Stimulated activated naive CD8-positive, alpha-beta T cell treated with anti-CD3 and anti-CD28 coated beads, Interleukin-15, Interleukin-2, amounts not matched to agents 100 ng/mL and 50 ng/mL, for 24 hours (primary cell): ENCODE data around the gene FES.
"Not testable (repeated sequence)": the region's sequence is repeated elsewhere in the genome, so short reads cannot be mapped to it uniquely, and the experiment has no call there.

Experiments
- H3K27ac Mint-ChIP-seq: one replicate; pipeline ENCODE4 v1.8.0; 2021; ENCODE audit warnings: mild to moderate bottlenecking, mixed read lengths
- H3K27me3 Mint-ChIP-seq: one replicate; pipeline ENCODE4 v1.8.0; 2021; ENCODE audit warnings: mixed read lengths
- H3K36me3 Mint-ChIP-seq: one replicate; pipeline ENCODE4 v1.8.0; 2021; ENCODE audit warnings: low read depth, mixed read lengths
- H3K4me1 Mint-ChIP-seq: one replicate; pipeline ENCODE4 v1.8.0; 2021; ENCODE audit warnings: low read depth, mixed read lengths
- H3K4me3 Mint-ChIP-seq: one replicate; pipeline ENCODE4 v1.8.0; 2021; ENCODE audit warnings: mild to moderate bottlenecking, mixed read lengths
- H3K9me3 Mint-ChIP-seq: one replicate; pipeline ENCODE4 v1.8.0; 2021; ENCODE audit warnings: mixed read lengths

Gene FES

DNA sequence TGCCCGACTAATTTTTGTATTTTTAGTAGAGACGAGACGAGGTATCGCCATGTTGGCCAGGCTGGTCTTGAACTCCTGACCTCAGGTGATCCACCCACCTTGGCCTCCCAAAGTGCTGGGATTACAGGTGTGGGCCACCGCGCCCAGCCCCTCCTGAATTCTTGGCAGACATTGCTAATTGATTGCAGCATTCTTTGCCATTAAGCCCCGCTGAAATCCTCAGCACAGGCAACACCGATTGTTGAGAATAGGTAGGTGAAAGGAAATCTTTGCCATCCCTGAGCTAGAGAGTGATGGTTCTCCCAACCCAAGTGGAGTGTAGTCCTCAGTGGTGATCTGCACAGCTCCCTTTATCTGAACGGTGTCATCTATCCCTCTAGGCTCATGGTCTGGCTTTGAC lies 20.4 kb downstream of the FES start:
- Mint-ChIP-seq H3K4me1 (peaks cover 23% of the 10 kb centered on the region), H3K36me3 (peaks cover 45% of the 10 kb centered on the region)

DNA sequence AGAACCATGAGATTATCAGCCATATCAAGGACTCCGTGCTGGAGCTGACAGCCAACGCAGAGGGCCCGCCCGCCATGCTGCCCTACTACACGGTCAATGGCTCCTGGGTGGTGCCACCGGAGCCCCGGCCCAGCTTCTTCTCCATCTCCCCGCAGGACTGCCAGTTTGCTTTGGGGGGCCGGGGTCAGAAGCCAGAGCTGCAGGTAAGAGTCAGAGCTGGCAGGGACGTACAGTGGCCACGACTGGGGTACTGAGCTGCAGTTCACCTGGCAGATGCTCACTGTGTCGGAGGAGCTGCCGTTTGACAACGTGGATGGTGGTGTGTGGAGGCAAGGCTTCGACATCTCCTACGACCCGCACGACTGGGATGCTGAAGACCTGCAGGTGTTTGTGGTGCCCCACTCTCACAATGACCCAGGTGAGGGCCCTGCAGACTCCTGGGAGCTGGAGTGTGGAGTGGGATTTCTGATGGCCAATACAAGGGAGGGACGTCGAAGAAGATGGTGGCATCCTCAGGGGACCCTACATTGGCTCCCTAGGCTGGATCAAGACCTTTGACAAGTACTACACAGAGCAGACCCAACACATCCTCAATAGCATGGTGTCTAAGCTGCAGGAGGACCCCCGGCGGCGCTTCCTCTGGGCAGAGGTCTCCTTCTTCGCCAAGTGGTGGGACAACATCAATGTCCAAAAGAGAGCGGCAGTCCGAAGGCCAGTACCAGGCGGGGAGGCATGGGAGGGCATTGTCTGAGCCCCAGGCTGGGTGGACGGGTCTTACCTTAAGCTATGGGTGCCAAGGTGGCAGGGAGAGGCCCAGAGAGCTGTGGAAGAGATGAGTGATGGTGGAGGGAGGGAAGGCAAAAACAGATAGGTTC lies 21.2 kb downstream of the FES start:
- Mint-ChIP-seq H3K4me1 (peaks cover 20% of the 10 kb centered on the region), H3K27me3 (no peaks in the 10 kb centered on the region), H3K9me3 (no peaks in the 10 kb centered on the region), H3K4me3 (no peak overlapping the region), H3K27ac (no peak overlapping the region), H3K36me3 (peaks cover 51% of the 10 kb centered on the region)

More for the DNA sequence above, 20.4 kb downstream of the FES start:
- Mint-ChIP-seq H3K27ac (no peak overlapping the region), H3K27me3 (no peaks in the 10 kb centered on the region), H3K4me3 (no peak overlapping the region), H3K9me3 (no peaks in the 10 kb centered on the region)

DNA sequence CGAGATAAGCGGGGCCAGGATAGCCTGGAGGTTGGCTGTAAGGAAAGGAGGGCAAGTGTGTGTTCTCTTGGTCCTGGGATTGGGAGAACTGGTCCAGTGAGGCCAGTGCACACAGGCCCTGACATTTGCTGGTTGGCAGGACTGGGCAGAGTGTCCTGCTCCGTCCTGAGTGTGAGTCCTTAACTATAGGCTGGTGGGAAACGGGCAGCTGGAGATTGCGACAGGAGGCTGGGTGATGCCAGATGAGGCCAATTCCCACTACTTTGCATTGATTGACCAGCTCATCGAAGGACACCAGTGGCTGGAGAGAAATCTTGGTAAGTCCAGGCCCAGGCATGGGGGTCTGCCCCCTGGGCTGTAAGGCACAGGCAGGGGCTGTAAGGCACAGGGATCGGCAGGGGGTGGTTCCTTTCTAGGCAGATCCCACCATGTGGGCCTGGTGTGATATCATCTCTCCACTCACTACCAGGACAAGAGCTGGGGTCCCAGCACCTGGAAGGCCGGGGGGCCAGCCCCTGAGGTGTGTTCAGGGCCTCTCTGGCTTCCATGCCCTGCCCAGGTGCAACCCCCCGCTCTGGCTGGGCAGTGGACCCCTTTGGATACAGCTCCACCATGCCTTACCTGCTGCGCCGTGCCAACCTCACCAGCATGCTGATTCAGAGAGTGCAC lies 22.0 kb downstream of the FES start:
- Mint-ChIP-seq H3K36me3 (peaks cover 59% of the 10 kb centered on the region), H3K4me1 (peaks cover 17% of the 10 kb centered on the region), H3K27me3 (no peaks in the 10 kb centered on the region), H3K4me3 (no peak overlapping the region), H3K9me3 (no peaks in the 10 kb centered on the region), H3K27ac (no peak overlapping the region)

DNA sequence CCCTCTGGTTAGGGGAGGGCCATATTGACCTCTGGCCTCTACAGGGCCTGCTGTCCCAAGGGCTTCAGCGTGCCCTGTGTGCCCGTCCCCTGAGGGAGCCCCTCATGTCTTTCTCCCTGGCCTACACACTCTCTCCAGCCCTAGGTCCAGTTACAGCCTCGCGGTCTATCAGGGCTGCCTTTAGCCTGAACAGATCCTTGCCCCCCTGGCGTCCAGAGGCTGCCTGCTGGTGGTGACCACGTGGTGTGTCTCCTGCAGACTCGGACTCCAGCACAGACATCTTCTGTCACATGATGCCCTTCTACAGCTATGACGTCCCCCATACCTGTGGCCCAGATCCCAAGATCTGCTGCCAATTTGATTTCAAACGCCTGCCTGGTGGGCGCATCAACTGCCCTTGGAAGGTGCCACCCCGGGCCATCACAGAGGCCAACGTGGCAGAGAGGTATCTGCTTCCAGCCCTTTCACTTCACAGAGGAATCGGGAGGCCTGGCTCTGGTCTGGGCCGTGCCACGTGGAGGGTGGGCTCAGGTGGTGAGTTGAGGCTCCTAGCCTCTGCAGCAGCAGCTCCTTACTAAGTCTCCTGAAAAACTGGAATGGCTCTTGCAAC lies 22.9 kb downstream of the FES start:
- no peaks in the 10 kb centered on the region for H3K9me3 Mint-ChIP-seq
- peaks cover 9% of the 10 kb centered on the region for H3K4me1 Mint-ChIP-seq
- no peak overlapping the region for H3K27ac Mint-ChIP-seq
- H3K36me3 Mint-ChIP-seq, result peaks cover 64% of the 10 kb centered on the region
- H3K27me3 Mint-ChIP-seq, result no peaks in the 10 kb centered on the region
- no peak overlapping the region for H3K4me3 Mint-ChIP-seq

DNA sequence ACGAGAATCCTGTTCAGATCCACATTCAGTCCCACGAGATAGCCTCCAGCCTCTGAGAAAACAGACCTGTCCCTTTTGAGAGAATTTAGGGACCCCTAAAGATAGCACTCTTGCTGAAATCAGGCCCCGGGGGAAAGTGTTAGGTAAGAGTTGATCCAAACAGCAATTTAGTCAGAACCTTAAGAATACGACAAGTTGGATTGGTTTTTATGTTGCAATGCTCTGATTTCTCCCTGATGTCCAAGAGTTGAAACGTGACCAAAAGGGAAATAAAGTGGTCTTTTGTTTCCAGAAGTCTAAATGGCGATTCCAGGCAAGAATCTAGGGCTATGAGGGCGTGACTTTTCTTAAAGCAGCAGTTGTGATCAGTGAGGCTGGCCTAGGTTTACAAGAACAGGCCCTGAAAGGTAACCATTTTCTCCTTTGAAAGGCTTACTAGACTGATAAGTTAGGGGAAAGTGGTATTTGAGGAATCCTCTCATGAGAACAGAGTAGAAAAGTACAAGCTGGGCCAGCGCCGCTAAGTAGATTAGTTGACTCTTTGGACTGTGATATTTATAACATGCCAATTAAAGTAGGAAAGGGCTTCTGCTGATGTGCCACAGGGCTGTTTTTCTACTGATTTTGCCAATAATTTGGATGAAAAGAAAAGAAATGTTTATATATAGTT lies 23.7 kb downstream of the FES start:
- Mint-ChIP-seq H3K9me3 (no peaks in the 10 kb centered on the region), H3K27me3 (no peaks in the 10 kb centered on the region), H3K4me1 (peaks cover 8% of the 10 kb centered on the region), H3K4me3 (no peak overlapping the region), H3K27ac (no peak overlapping the region), H3K36me3 (peaks cover 67% of the 10 kb centered on the region)

DNA sequence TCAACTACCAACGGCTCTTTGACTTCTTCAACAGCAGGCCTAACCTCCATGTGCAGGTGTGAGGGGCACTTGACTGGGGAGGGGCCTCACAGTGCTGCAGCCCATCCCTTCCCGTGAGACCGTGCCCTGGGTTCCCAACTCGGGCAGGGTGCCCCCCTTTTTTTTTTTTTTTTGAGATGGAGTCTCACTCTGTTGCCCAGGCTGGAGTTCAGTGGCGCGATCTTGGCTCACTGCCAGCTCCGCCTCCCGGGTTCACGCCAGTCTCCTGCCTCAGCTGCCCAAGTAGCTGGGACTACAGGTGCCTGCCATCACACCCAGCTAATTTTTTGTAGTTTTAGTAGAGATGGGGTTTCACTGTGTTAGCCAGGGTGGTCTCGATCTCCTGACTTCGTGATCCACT lies 25.1 kb downstream of the FES start:
- peaks cover 81% of the 10 kb centered on the region for H3K36me3 Mint-ChIP-seq
- not testable (repeated sequence) for H3K27ac Mint-ChIP-seq, H3K9me3 Mint-ChIP-seq, H3K4me1 Mint-ChIP-seq, H3K4me3 Mint-ChIP-seq, H3K27me3 Mint-ChIP-seq

DNA sequence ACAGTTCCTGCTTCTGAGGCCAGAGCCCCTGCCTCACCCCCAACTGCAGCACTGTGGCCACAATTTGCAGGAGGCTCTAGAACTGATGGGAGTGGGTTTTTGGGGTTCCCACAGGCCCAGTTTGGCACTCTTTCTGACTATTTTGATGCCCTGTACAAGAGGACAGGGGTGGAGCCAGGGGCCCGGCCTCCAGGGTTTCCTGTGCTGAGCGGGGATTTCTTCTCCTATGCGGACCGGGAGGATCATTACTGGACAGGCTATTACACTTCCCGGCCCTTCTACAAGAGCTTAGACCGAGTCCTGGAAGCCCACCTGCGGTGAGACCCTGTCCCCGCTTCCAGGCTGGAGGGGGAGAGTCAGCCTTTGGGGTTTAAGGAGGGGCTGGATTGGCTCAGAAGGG lies 25.7 kb downstream of the FES start:
- H3K9me3 Mint-ChIP-seq, result no peaks in the 10 kb centered on the region
- no peak overlapping the region for H3K27ac Mint-ChIP-seq
- H3K4me3 Mint-ChIP-seq, result no peak overlapping the region
- peaks cover 79% of the 10 kb centered on the region for H3K36me3 Mint-ChIP-seq
- H3K27me3 Mint-ChIP-seq, result no peaks in the 10 kb centered on the region
- H3K4me1 Mint-ChIP-seq, result no peaks in the 10 kb centered on the region

DNA sequence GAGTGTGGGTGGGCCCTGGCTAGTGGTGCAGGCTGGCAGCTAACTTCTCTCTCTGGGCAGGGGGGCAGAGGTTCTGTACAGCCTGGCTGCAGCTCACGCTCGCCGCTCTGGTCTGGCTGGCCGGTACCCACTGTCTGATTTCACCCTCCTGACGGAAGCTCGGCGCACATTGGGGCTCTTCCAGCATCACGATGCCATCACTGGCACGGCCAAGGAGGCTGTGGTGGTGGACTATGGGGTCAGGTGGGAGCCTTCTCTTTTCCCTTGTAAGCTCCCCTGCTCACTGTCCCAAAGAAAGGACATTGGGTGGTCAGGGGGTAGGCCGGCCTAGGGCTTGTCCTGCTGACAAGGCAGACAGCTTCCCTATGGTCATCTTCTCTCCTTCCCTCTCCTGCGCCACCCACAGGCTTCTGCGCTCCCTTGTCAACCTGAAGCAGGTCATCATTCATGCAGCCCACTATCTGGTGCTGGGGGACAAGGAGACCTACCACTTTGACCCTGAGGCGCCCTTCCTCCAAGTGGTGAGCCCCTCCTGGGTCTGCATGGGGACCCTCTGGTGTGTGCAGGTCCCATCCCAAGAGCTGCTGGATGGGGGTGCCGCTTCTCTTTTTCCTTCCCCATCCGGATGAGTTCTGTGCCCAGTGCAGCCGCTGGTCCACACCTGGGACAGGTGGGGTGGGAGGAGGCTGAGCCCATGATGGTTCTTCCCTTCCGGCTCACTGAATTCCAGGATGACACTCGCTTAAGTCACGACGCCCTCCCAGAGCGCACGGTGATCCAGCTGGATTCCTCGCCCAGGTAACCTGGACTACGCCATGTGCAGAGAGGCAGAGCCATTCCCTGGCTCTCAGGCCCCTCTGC lies 26.4 kb downstream of the FES start:
- Mint-ChIP-seq H3K27me3 (no peaks in the 10 kb centered on the region), H3K27ac (no peak overlapping the region), H3K4me3 (no peak overlapping the region), H3K4me1 (no peaks in the 10 kb centered on the region), H3K36me3 (peaks cover 79% of the 10 kb centered on the region), H3K9me3 (no peaks in the 10 kb centered on the region)

DNA sequence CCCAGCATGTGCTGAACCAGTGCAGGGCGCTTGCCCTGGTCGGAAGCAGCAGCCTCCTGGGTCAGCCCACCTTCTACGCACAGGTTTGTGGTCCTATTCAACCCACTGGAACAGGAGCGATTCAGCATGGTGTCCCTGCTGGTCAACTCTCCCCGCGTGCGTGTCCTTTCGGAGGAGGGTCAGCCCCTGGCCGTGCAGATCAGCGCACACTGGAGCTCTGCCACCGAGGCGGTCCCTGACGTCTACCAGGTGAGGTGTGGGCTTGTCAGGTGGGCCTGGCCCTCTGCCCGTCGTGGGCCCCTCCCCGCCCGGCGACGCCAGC lies 27.0 kb downstream of the FES start:
- Mint-ChIP-seq H3K9me3 (no peaks in the 10 kb centered on the region), H3K27ac (no peak overlapping the region), H3K36me3 (peaks cover 79% of the 10 kb centered on the region), H3K27me3 (no peaks in the 10 kb centered on the region), H3K4me1 (no peaks in the 10 kb centered on the region), H3K4me3 (no peak overlapping the region)

DNA sequence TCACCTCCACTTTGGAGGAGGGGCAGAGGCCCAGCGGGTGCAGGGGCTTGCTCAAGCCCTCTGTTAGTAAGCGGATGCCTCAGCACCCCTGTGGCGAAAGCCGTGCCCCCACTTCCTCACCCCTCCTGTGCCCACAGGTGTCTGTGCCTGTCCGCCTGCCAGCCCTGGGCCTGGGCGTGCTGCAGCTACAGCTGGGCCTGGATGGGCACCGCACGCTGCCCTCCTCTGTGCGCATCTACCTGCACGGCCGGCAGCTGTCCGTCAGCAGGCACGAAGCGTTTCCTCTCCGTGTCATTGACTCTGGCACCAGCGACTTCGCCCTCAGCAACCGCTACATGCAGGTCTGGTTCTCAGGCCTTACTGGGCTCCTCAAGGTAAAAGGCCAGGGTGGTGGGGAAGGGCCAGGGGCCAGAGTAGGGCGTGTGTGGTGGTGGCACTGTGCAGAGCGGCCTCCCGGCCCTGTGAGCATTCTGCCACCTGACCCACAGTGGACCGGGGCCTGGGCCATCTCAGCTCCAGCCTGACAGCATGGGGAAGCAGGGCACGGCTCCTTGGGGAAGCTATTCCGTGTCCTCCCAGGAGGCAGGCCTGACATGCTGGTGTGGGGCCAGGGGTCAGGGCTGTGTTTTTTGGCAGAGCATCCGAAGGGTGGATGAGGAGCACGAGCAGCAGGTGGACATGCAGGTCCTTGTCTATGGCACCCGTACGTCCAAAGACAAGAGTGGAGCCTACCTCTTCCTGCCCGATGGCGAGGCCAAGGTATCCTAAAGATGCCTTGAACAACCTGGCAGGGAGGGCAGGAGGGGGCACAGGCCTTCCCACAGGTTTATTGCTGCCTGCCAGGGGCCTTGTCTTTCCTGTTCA lies 27.8 kb downstream of the FES start:
- Mint-ChIP-seq H3K4me3 (no peak overlapping the region), H3K4me1 (no peaks in the 10 kb centered on the region), H3K27me3 (no peaks in the 10 kb centered on the region), H3K36me3 (peaks cover 80% of the 10 kb centered on the region), H3K9me3 (no peaks in the 10 kb centered on the region), H3K27ac (no peak overlapping the region)

DNA sequence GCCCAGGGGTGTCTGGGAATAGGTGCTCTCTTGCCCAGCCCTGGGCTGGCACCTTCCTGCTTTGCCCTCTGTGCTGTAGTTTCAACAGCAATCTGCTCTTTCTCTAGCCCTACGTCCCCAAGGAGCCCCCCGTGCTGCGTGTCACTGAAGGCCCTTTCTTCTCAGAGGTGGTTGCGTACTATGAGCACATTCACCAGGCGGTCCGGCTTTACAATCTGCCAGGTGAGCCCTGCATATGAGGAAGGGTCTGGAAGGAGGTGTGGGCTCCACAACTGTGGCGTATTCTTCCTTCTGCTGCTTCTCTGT lies 28.4 kb downstream of the FES start:
- H3K27me3 Mint-ChIP-seq, result no peaks in the 10 kb centered on the region
- H3K9me3 Mint-ChIP-seq, result no peaks in the 10 kb centered on the region
- H3K27ac Mint-ChIP-seq, result no peak overlapping the region
- peaks cover 80% of the 10 kb centered on the region for H3K36me3 Mint-ChIP-seq
- H3K4me1 Mint-ChIP-seq, result no peaks in the 10 kb centered on the region
- H3K4me3 Mint-ChIP-seq, result no peak overlapping the region

DNA sequence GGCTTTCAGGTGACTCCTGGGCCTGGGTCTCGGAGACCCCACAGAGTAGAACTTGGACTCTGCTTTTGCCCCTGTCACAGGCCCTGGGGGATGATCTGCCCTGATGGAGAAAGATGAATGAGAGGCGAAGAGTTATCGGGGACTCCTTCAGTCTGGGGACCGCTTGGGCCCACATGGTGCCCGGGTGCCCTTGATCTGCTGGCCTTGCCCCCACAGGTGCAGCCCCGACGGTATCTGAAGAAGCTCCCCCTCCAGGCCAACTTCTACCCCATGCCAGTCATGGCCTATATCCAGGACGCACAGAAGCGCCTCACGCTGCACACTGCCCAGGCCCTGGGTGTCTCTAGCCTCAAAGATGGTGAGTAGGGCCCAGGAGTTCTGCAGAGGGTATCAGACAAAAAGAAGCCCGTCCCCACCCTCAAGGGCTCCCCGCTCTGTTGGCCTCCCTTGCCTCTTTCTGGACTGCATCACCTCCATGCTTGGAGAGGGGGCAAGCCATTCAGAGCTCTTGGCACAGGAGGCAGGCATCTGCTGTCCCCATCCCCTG lies 29.2 kb downstream of the FES start:
- Mint-ChIP-seq H3K4me1 (no peaks in the 10 kb centered on the region), H3K36me3 (peaks cover 82% of the 10 kb centered on the region), H3K27ac (no peak overlapping the region), H3K27me3 (no peaks in the 10 kb centered on the region), H3K9me3 (no peaks in the 10 kb centered on the region), H3K4me3 (no peak overlapping the region)

DNA sequence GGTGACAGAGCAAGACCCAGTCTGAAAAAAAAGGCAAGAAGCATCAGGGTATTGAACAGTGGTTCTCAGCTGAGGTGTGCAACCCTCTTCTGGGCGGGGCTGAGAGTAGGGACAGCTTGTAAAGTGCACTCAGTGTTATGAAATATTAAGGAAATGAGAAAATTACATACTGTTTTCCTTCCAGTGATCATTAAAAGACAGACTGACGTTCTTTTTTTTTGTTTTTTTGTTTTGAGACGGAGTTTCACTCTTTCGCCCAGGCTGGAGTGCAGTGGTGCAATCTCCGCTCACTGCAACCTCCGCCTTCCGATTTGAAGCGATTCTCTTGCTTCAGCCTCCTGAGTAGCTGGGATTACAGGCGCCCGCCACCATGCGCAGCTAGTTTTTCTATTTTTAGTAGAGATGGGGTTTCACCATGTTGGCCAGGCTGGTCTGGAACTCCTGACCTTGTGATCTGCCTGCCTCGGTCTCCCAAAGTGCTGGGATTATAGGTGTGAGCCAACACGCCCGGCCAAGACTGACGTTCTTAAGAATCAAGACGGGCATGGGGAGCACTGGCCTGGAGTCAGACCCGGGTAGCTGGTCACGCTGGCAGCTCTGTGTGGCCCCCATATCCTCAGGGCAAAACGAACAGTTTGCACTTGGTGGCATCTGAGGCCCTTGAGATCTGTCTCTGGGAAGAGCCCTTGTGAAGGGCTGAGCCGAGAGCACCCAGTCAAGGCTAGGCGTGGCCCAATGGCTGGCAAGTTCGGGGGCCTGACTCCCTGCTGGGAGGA lies 30.2 kb downstream of the FES start:
- Mint-ChIP-seq H3K27me3 (no peaks in the 10 kb centered on the region), H3K4me1 (no peaks in the 10 kb centered on the region), H3K27ac (no peak overlapping the region), H3K9me3 (no peaks in the 10 kb centered on the region), H3K36me3 (peaks cover 82% of the 10 kb centered on the region), H3K4me3 (no peak overlapping the region)
